HEK293 (cell line): ENCODE data around the gene ANKRD35.

Experiments used
- CTCF ChIA-PET: fragments of 350-600 bp; formaldehyde crosslinking; extraction: SDS; loops from one replicate; lab custom pipeline; 2021; ENCODE audit warnings: antibody characterized with exemption; lab: Yijun Ruan, JAX
- POLR2A ChIA-PET: fragments of 300-600 bp; formaldehyde crosslinking; extraction: SDS; loops from one replicate; lab custom pipeline; 2020; ENCODE audit warnings: antibody characterized with exemption, inconsistent platforms; lab: Yijun Ruan, JAX
- H3K27ac ChIP-seq: fragments of 200-500 bp; sonication (Bioruptor generic); 2 replicates; pipeline ENCODE4 v1.5.1; 2014; ENCODE audit warnings: low read depth, low read length, control low read depth, inconsistent platforms; ENCODE audit errors: extremely low read depth
- H3K36me3 ChIP-seq, 2 experiments: fragments of 200-500 bp in 1 of 2; sonication (Bioruptor generic) in 1 of 2; 1 replicate in 1 of 2; 2 replicates in 1 of 2; pipeline ENCODE4 v1.5.1; 2014 to 2017; ENCODE audit warnings: inconsistent platforms in 2 of 2, low read length in 2 of 2; ENCODE audit not compliant: control insufficient read depth in 2 of 2, insufficient read depth in 1 of 2
- H3K4me1 ChIP-seq: fragments of 200-500 bp; sonication (Bioruptor generic); 2 replicates; pipeline ENCODE4 v1.5.1; 2014; ENCODE audit warnings: mild to moderate bottlenecking, low read length, inconsistent platforms; ENCODE audit not compliant: control insufficient read depth, insufficient read depth
- H3K4me3 ChIP-seq: 2 replicates; pipeline ENCODE4 v1.5.1; 2011; ENCODE audit warnings: low read depth, mild to moderate bottlenecking, control low read depth, low read length, moderate library complexity
- H3K9me3 ChIP-seq: fragments of 200-500 bp; sonication (Bioruptor generic); 2 replicates; pipeline ENCODE4 v1.5.1; 2014; ENCODE audit warnings: low read depth, low read length, inconsistent platforms; ENCODE audit not compliant: control insufficient read depth, insufficient read depth
- KLF7 ChIP-seq: fragments of 450-650 bp; formaldehyde crosslinking; IDR thresholded peaks from 2 replicates; pipeline ENCODE4 v1.5.1; 2016; ENCODE audit warnings: missing biosample characterization, missing genetic modification characterization, borderline replicate concordance
- OSR2 ChIP-seq: fragments of 450-650 bp; formaldehyde crosslinking; IDR thresholded peaks from 2 replicates; pipeline ENCODE4 v1.5.1; 2016; ENCODE audit warnings: missing biosample characterization, missing genetic modification characterization
- ZBTB17 ChIP-seq: fragments of 450-650 bp; formaldehyde crosslinking; IDR thresholded peaks from 2 replicates; pipeline ENCODE4 v1.5.1; 2016; ENCODE audit warnings: missing biosample characterization, missing genetic modification characterization
- ZBTB20 ChIP-seq: fragments of 450-650 bp; formaldehyde crosslinking; IDR thresholded peaks from 2 replicates; pipeline ENCODE4 v1.5.1; 2016; ENCODE audit warnings: missing biosample characterization, missing genetic modification characterization
- ZFHX2 ChIP-seq: fragments of 450-650 bp; formaldehyde crosslinking; conservative IDR thresholded peaks from 2 replicates; pipeline ENCODE4 v1.5.1; 2016; ENCODE audit warnings: missing biosample characterization, missing genetic modification characterization
- ZNF175 ChIP-seq: fragments of 450-650 bp; formaldehyde crosslinking; IDR thresholded peaks from 2 replicates; pipeline ENCODE4 v1.5.1; 2016; ENCODE audit warnings: missing biosample characterization, missing genetic modification characterization
- ZNF19 ChIP-seq: fragments of 450-650 bp; formaldehyde crosslinking; IDR thresholded peaks from 2 replicates; pipeline ENCODE4; 2016; ENCODE audit warnings: missing biosample characterization, missing genetic modification characterization, low read depth
- ZNF366 ChIP-seq: fragments of 450-650 bp; formaldehyde crosslinking; conservative IDR thresholded peaks from 2 replicates; pipeline ENCODE4 v1.5.1; 2016; ENCODE audit warnings: missing biosample characterization, missing genetic modification characterization
- ZNF391 ChIP-seq: fragments of 450-650 bp; formaldehyde crosslinking; IDR thresholded peaks from 2 replicates; pipeline ENCODE4 v1.5.1; 2016; ENCODE audit warnings: low read depth, missing biosample characterization, missing genetic modification characterization, borderline replicate concordance
- ZNF660 ChIP-seq: fragments of 450-650 bp; IDR thresholded peaks from 2 replicates; pipeline ENCODE4 v1.5.1; 2018; ENCODE audit warnings: missing biosample characterization, mild to moderate bottlenecking, missing genetic modification characterization
- ZNF76 ChIP-seq: fragments of 450-650 bp; formaldehyde crosslinking; IDR thresholded peaks from 2 replicates; pipeline ENCODE4; 2016; ENCODE audit warnings: low read depth, missing biosample characterization, missing genetic modification characterization, borderline replicate concordance
- ZNF777 ChIP-seq: fragments of 450-650 bp; formaldehyde crosslinking; IDR thresholded peaks from 2 replicates; pipeline ENCODE4 v1.5.1; 2017; ENCODE audit warnings: missing biosample characterization, missing genetic modification characterization, borderline replicate concordance
- TF ChIP-seq, protein P1 (sequence below): sonication (generic); formaldehyde crosslinking; IDR thresholded peaks from 2 replicates; pipeline ENCODE4 v1.8.1; 2022; ENCODE audit warnings: mild to moderate bottlenecking, moderate library complexity, missing genetic modification reagents
- TF ChIP-seq, protein P2 (sequence below): fragments of 450-650 bp; formaldehyde crosslinking; IDR thresholded peaks from 2 replicates; pipeline ENCODE4 v1.5.1; 2016; ENCODE audit warnings: missing biosample characterization, missing genetic modification characterization
- TF ChIP-seq, protein P3 (sequence below): fragments of 450-650 bp; formaldehyde crosslinking; conservative IDR thresholded peaks from 2 replicates; pipeline ENCODE4 v1.5.1; 2016; ENCODE audit warnings: low read depth, missing biosample characterization, missing genetic modification characterization
- TF ChIP-seq, protein P4 (sequence below): fragments of 450-650 bp; formaldehyde crosslinking; IDR thresholded peaks from 2 replicates; pipeline ENCODE4 v1.5.1; 2016; ENCODE audit warnings: missing biosample characterization, missing genetic modification characterization
- TF ChIP-seq, protein P5 (sequence below): fragments of 450-650 bp; formaldehyde crosslinking; IDR thresholded peaks from 2 replicates; pipeline ENCODE4 v1.5.1; 2016; ENCODE audit warnings: missing biosample characterization, missing genetic modification characterization

ANKRD35 gene

DNA sequence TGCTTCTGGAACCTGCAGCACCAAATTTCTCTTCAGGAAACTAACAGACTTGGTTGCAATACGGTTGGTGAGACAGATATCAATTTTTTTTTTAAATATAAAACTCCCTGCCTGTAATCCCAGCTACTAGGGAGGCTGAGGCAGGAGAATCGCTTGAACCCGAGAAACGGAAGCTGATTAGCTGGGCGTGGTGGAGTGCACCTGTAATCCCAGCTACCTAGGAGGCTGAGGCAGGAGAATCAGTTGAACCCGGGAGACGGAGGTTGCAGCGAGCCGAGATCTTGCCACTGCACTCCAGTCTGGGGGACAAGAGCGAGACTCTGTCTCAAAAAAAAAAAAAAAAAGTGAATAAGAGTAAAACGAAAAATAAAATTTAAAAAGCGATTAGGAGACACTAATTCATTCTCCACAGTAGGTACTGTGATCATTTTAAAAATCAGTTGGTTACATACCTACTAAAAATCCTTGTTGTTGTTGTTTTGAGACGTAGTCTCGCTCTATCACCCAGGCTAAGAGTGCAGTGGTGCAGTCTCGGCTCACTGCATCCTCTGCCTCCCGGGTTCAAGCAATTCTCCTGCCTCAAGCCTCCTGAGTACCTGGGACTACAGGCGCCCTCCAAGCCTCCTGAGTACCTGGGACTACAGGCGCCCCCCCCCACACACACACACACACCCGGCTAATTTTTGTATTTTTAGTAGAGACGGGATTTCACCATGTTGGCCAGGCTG, 42.4 kb upstream of the ANKRD35 start:
- Histone ChIP-seq H3K4me1 (no peaks in the 10 kb centered on the region), H3K9me3 (no peaks in the 10 kb centered on the region), H3K27ac (peak overlapping the region; percentile 59), H3K4me3 (peak overlapping the region; percentile 83), H3K36me3 (peaks cover 0 to 26% of the 10 kb centered on the region in 2 experiments; a peak in 2 of 3 replicates)
- 0 out of 2 replicates have a peak, but pooled peaks have one; percentile 18 for TF ChIP-seq OSR2 (tag by site-specific recombination)
- TF ChIP-seq, protein P1, sequence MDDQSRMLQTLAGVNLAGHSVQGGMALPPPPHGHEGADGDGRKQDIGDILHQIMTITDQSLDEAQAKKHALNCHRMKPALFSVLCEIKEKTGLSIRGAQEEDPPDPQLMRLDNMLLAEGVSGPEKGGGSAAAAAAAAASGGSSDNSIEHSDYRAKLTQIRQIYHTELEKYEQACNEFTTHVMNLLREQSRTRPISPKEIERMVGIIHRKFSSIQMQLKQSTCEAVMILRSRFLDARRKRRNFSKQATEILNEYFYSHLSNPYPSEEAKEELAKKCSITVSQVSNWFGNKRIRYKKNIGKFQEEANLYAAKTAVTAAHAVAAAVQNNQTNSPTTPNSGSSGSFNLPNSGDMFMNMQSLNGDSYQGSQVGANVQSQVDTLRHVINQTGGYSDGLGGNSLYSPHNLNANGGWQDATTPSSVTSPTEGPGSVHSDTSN: no peak
- CTCF ChIA-PET: interaction anchor here (0.6 to 3.0 kb wide), 17 partner anchors 8 to 1130 kb away, joined by 3 to 18 read pairs (median 3); partner anchors contain the start of genes ITGA10, LIX1L and NUDT17
- POLR2A ChIA-PET: interaction anchor here (0.6 to 2.2 kb wide), 22 partner anchors 8 to 108 kb away, joined by 3 to 51 read pairs (median 6); partner anchors contain the start of genes ANKRD34A, LIX1L, NUDT17 and PEX11B

DNA sequence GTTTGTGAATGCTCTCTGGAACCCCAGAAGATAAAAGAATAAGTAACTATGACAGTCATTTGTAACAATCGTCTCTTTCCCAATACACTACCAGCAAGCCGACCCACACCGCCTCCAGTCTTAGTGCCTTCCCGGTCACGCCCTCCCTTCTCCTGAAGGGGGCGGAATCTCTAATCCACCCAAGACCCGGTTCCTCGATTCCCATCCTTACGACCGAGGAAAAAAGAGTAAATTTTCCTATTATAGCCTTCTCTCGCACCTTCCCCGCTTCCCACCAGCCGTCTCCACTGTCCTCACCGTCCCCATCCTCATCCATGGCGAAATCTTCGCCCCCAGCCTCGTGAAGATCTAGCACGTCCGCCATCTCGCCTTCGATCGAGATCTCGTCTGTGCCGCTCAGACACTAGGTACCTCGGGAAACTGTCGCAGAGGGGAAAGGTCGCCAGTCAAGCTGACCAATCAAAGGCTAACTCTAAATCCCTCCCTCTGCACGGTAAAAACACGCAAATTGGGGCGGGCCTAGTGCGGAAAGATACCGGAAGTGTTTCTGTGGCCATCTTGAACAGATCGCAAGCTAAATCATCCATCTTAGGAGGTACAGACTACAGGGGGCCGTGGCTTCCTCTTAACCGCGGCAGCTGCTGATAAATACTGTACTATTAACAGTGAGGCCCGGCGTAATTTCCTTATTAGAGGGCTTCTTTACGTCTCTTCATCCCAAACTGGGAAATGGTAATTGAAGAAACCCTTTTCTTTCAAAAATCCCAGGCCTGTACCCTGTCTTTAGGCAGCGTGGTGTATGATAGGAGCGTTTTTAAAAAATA, 41.6 kb upstream of the ANKRD35 start, which contains the start of gene RBM8A:
Gene RBM8A (minus strand): TSS at position 422 of the 824 bp plus-strand sequence. CDS start 58 bp downstream, at position 364.
- Histone ChIP-seq H3K9me3 (no peaks in the 10 kb centered on the region), H3K36me3 (peaks cover 0 to 30% of the 10 kb centered on the region in 2 experiments; a peak in 2 of 3 replicates), H3K4me3 (peak within 1 kb of the TSS; percentile 83), H3K4me1 (no peaks in the 10 kb centered on the region), H3K27ac (peak within 1 kb of the TSS; percentile 59)
- ChIA-PET CTCF (interaction anchor here (0.6 to 3.0 kb wide), 19 partner anchors 9 to 1131 kb away, joined by 3 to 18 read pairs (median 3); partner anchors contain the start of genes ANKRD34A, ITGA10, LIX1L and NUDT17), POLR2A (interaction anchor here (0.6 to 2.2 kb wide), 20 partner anchors 8 to 109 kb away, joined by 3 to 51 read pairs (median 6); partner anchors contain the start of genes ANKRD34A, LIX1L, NUDT17 and PEX11B)
- peak; percentile 99 for TF ChIP-seq ZBTB17 (tag by site-specific recombination)
- TF ChIP-seq ZNF76 (tag by site-specific recombination): peak; percentile 92
- TF ChIP-seq, protein P2, sequence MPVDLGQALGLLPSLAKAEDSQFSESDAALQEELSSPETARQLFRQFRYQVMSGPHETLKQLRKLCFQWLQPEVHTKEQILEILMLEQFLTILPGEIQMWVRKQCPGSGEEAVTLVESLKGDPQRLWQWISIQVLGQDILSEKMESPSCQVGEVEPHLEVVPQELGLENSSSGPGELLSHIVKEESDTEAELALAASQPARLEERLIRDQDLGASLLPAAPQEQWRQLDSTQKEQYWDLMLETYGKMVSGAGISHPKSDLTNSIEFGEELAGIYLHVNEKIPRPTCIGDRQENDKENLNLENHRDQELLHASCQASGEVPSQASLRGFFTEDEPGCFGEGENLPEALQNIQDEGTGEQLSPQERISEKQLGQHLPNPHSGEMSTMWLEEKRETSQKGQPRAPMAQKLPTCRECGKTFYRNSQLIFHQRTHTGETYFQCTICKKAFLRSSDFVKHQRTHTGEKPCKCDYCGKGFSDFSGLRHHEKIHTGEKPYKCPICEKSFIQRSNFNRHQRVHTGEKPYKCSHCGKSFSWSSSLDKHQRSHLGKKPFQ (tag by site-specific recombination): 0 out of 2 replicates have a peak, but pooled peaks have one; percentile 47
- TF ChIP-seq ZFHX2 (tag by site-specific recombination): peak; percentile 83; the same call in 1 of the 2 replicates
- peak; percentile 62; the same call in 1 of the 2 replicates for TF ChIP-seq ZNF660
- TF ChIP-seq, protein P3, sequence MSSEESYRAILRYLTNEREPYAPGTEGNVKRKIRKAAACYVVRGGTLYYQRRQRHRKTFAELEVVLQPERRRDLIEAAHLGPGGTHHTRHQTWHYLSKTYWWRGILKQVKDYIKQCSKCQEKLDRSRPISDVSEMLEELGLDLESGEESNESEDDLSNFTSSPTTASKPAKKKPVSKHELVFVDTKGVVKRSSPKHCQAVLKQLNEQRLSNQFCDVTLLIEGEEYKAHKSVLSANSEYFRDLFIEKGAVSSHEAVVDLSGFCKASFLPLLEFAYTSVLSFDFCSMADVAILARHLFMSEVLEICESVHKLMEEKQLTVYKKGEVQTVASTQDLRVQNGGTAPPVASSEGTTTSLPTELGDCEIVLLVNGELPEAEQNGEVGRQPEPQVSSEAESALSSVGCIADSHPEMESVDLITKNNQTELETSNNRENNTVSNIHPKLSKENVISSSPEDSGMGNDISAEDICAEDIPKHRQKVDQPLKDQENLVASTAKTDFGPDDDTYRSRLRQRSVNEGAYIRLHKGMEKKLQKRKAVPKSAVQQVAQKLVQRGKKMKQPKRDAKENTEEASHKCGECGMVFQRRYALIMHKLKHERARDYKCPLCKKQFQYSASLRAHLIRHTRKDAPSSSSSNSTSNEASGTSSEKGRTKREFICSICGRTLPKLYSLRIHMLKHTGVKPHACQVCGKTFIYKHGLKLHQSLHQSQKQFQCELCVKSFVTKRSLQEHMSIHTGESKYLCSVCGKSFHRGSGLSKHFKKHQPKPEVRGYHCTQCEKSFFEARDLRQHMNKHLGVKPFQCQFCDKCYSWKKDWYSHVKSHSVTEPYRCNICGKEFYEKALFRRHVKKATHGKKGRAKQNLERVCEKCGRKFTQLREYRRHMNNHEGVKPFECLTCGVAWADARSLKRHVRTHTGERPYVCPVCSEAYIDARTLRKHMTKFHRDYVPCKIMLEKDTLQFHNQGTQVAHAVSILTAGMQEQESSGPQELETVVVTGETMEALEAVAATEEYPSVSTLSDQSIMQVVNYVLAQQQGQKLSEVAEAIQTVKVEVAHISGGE (tag by site-specific recombination): peak; percentile 63
- peak; percentile 96; the same call in 1 of the 2 replicates for TF ChIP-seq ZNF777 (tag by site-specific recombination)
- peak; percentile 94; the same call in 1 of the 2 replicates for TF ChIP-seq ZNF391 (tag by site-specific recombination)
- TF ChIP-seq ZNF19 (tag by site-specific recombination): no peak
- TF ChIP-seq, protein P4, sequence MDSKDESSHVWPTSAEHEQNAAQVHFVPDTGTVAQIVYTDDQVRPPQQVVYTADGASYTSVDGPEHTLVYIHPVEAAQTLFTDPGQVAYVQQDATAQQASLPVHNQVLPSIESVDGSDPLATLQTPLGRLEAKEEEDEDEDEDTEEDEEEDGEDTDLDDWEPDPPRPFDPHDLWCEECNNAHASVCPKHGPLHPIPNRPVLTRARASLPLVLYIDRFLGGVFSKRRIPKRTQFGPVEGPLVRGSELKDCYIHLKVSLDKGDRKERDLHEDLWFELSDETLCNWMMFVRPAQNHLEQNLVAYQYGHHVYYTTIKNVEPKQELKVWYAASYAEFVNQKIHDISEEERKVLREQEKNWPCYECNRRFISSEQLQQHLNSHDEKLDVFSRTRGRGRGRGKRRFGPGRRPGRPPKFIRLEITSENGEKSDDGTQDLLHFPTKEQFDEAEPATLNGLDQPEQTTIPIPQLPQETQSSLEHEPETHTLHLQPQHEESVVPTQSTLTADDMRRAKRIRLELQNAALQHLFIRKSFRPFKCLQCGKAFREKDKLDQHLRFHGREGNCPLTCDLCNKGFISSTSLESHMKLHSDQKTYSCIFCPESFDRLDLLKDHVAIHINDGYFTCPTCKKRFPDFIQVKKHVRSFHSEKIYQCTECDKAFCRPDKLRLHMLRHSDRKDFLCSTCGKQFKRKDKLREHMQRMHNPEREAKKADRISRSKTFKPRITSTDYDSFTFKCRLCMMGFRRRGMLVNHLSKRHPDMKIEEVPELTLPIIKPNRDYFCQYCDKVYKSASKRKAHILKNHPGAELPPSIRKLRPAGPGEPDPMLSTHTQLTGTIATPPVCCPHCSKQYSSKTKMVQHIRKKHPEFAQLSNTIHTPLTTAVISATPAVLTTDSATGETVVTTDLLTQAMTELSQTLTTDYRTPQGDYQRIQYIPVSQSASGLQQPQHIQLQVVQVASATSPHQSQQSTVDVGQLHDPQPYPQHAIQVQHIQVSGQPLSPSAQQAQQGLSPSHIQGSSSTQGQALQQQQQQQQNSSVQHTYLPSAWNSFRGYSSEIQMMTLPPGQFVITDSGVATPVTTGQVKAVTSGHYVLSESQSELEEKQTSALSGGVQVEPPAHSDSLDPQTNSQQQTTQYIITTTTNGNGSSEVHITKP (tag by site-specific recombination): peak; percentile 56
- peak; percentile 73 for TF ChIP-seq KLF7 (tag by site-specific recombination)
- TF ChIP-seq ZBTB20 (tag by site-specific recombination): peak; percentile 76
- TF ChIP-seq ZNF366 (tag by site-specific recombination): peak; percentile 38
- TF ChIP-seq, protein P5, sequence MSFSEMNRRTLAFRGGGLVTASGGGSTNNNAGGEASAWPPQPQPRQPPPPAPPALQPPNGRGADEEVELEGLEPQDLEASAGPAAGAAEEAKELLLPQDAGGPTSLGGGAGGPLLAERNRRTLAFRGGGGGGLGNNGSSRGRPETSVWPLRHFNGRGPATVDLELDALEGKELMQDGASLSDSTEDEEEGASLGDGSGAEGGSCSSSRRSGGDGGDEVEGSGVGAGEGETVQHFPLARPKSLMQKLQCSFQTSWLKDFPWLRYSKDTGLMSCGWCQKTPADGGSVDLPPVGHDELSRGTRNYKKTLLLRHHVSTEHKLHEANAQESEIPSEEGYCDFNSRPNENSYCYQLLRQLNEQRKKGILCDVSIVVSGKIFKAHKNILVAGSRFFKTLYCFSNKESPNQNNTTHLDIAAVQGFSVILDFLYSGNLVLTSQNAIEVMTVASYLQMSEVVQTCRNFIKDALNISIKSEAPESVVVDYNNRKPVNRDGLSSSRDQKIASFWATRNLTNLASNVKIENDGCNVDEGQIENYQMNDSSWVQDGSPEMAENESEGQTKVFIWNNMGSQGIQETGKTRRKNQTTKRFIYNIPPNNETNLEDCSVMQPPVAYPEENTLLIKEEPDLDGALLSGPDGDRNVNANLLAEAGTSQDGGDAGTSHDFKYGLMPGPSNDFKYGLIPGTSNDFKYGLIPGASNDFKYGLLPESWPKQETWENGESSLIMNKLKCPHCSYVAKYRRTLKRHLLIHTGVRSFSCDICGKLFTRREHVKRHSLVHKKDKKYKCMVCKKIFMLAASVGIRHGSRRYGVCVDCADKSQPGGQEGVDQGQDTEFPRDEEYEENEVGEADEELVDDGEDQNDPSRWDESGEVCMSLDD (tag by site-specific recombination): no peak
- TF ChIP-seq ZNF175 (tag by site-specific recombination): no peak
